K562 (cell line): ENCODE results near the gene STIM1. TPM values are rescaled to one million over a fixed set of nuclear protein-coding genes. Genes with fewer than 3 reads are reported as not detected.
A peak's percentile ranks its signal among the peaks of the same experiment; 100 is the strongest.

Experiments used
- BCLAF1 ChIP-seq, 2 experiments: fragments of 450-650 bp in 1 of 2; IDR thresholded peaks; 2 replicates each; pipeline ENCODE4 v1.6.1; 2011 to 2017; ENCODE audit warnings: low read depth in 2 of 2, antibody characterized with exemption in 1 of 2, borderline replicate concordance in 1 of 2, low read length in 1 of 2, mild to moderate bottlenecking in 1 of 2, mixed read lengths in 1 of 2; ENCODE audit not compliant: control insufficient read depth in 1 of 2
- ELK1 ChIP-seq: sonication (generic); formaldehyde crosslinking; IDR thresholded peaks from 2 replicates; pipeline ENCODE4 v1.8.1; 2022; ENCODE audit warnings: missing genetic modification reagents
- GABPB2 ChIP-seq: fragments of 250-450 bp; sonication (Bioruptor Pico); conservative IDR thresholded peaks from 2 replicates; pipeline ENCODE4 v1.5.1; 2021; ENCODE audit warnings: mild to moderate bottlenecking
- HNRNPL ChIP-seq: fragments of 200-400 bp; formaldehyde crosslinking; IDR thresholded peaks from 2 replicates; pipeline ENCODE4 v1.6.1; 2017; ENCODE audit warnings: low read depth, mild to moderate bottlenecking, low read length
- MTF1 ChIP-seq: fragments of 250-450 bp; sonication (Bioruptor Pico); IDR thresholded peaks from 2 replicates; pipeline ENCODE4 v1.9.0; 2021; ENCODE audit warnings: moderate library complexity, mild to moderate bottlenecking, inconsistent platforms, borderline replicate concordance
- NFXL1 ChIP-seq: fragments of 450-650 bp; formaldehyde crosslinking; IDR thresholded peaks from 2 replicates; pipeline ENCODE4 v1.4.0; 2021; ENCODE audit warnings: mild to moderate bottlenecking
- ZEB2 ChIP-seq: fragments of 450-650 bp; IDR thresholded peaks from 2 replicates; pipeline ENCODE4 v1.6.1; 2016
- ZFX ChIP-seq: sonication (generic); formaldehyde crosslinking; IDR thresholded peaks from 2 replicates; pipeline ENCODE4 v1.8.0; 2022; ENCODE audit warnings: mild to moderate bottlenecking, missing genetic modification reagents, moderate library complexity
- ZNF263 ChIP-seq: sonication (generic); formaldehyde crosslinking; IDR thresholded peaks from 2 replicates; pipeline ENCODE4 v1.8.0; 2022; ENCODE audit warnings: mild to moderate bottlenecking, missing genetic modification reagents, borderline replicate concordance
- ZNF695 ChIP-seq: fragments of 450-650 bp; formaldehyde crosslinking; IDR thresholded peaks from 2 replicates; pipeline ENCODE4 v1.4.0; 2020; ENCODE audit warnings: mild to moderate bottlenecking, moderate library complexity
- ZNF830 ChIP-seq: fragments of 250-450 bp; sonication (Bioruptor Pico); IDR thresholded peaks from 2 replicates; pipeline ENCODE4 v1.5.0; 2021; ENCODE audit warnings: mild to moderate bottlenecking
- polyA plus RNA-seq, 8 experiments: library from polyadenylated mRNA; depleted of rRNA in 4 of 8; stranded (reverse) in 5 of 8; unstranded in 3 of 8; fragments of >200 nt; fragmentation: Nextera tagmentation in 2 of 8; fragmentation: Illumina TruSeq in 1 of 8; extraction: Ambion mirVana in 2 of 8; extraction: Trizol in 1 of 8; gene quantifications; 2 replicates each; pipeline versions ENCODE4 v1.2.1 to v1.2.3, GENCODE V29; 2011 to 2014; ENCODE audit warnings: inconsistent platforms in 1 of 8, missing spikeins in 1 of 8
- total RNA-seq, 7 experiments: library from RNA; depleted of rRNA in 6 of 7; stranded (reverse); fragments of >200 nt in 6 of 7; fragmentation: Illumina TruSeq in 2 of 7; extraction: Trizol in 2 of 7; gene quantifications; 2 replicates each; pipeline versions ENCODE4 v1.2.1 to v1.2.3, GENCODE V29; 2011 to 2021; ENCODE audit warnings: low replicate concordance in 1 of 7
- TF ChIP-seq, protein P1 (sequence below): IDR thresholded peaks from 2 replicates; pipeline ENCODE4 v1.6.1; 2011; ENCODE audit not compliant: insufficient read length; ENCODE audit errors: extremely low read depth
- TF ChIP-seq, protein P2 (sequence below): fragments of 250-450 bp; sonication (Bioruptor Pico); IDR thresholded peaks from 2 replicates; pipeline ENCODE4 v1.8.0; 2022; ENCODE audit warnings: moderate library complexity, mild to moderate bottlenecking, inconsistent platforms
- TF ChIP-seq, protein P3 (sequence below), 2 experiments: fragments of 200-800 bp in 1 of 2; sonication (Bioruptor generic) in 1 of 2; sonication (generic) in 1 of 2; formaldehyde crosslinking in 1 of 2; IDR thresholded peaks in 1 of 2; conservative IDR thresholded peaks in 1 of 2; 2 replicates each; pipeline versions ENCODE4 v1.5.0 to v1.6.1; 2016 to 2020; ENCODE audit warnings: missing compliant biosample characterization in 1 of 2, missing genetic modification characterization in 1 of 2, missing genetic modification reagents in 1 of 2

The STIM1 gene
- total and polyA plus RNA-seq, 9 of the 15 experiments (the other 6 are each of a cell fraction or from before 2014, with no cell fraction given): 7.7 to 50.5 (median 22.5) TPM

DNA sequence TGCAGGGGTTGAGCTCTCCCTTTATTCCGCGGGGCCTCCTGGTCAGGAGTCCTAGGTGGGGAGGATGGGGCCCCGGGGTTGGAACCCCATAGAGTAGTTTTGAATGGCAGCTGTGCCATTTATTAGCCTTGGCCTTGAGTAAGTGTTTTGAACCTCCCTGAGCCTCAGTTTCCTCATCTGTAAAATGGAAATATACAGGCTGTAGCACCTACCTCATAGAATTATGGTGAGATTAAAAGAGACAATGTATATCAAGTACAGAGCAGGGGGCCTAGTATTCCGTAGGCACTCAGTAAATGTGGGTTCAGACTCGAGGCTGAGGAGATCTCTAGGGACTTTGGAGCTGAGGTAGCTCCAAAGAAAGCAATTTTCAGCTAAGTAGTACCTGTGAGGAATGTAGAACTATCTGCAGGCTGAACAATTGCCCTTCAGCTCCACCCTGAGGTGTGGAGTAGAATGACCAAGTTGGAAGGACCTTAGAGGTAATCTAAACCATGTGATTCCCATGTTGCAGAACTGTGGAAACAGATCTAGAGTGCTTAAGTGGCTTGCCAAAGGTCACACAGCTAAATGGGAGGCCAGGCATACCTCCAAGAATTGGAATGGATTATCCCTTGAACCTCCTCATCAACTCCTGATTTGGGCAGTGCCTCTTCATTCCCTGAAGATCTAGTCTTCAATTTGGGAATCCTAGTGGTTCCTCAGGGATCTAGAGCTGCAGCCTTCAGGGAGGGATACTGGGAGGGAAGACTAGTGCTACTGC lies 46.4 kb upstream of the STIM1 start (continued):
- no peak for TF ChIP-seq NFXL1 (CRISPR knock-in tag)
- TF ChIP-seq MTF1 (CRISPR knock-in tag): no peak
- no peak for TF ChIP-seq ELK1 (CRISPR knock-in tag)
- TF ChIP-seq ZNF695 (CRISPR knock-in tag): no peak
- TF ChIP-seq, protein P1, sequence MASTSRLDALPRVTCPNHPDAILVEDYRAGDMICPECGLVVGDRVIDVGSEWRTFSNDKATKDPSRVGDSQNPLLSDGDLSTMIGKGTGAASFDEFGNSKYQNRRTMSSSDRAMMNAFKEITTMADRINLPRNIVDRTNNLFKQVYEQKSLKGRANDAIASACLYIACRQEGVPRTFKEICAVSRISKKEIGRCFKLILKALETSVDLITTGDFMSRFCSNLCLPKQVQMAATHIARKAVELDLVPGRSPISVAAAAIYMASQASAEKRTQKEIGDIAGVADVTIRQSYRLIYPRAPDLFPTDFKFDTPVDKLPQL: no peak
- no peak for TF ChIP-seq BCLAF1 (IDR thresholded peaks at IDR 0.05; ENCODE audit: borderline replicate concordance in 1 of 2, control insufficient read depth in 1 of 2, low read depth in 2 of 2, low read length in 1 of 2)
- no peak for TF ChIP-seq GABPB2
- TF ChIP-seq, protein P2, sequence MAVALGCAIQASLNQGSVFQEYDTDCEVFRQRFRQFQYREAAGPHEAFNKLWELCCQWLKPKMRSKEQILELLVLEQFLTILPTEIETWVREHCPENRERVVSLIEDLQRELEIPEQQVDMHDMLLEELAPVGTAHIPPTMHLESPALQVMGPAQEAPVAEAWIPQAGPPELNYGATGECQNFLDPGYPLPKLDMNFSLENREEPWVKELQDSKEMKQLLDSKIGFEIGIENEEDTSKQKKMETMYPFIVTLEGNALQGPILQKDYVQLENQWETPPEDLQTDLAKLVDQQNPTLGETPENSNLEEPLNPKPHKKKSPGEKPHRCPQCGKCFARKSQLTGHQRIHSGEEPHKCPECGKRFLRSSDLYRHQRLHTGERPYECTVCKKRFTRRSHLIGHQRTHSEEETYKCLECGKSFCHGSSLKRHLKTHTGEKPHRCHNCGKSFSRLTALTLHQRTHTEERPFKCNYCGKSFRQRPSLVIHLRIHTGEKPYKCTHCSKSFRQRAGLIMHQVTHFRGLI (CRISPR knock-in tag): no peak
- no peak for TF ChIP-seq HNRNPL
- no peak for TF ChIP-seq ZNF830 (CRISPR knock-in tag)
- peak; percentile 74 for TF ChIP-seq ZEB2
- TF ChIP-seq, protein P3, sequence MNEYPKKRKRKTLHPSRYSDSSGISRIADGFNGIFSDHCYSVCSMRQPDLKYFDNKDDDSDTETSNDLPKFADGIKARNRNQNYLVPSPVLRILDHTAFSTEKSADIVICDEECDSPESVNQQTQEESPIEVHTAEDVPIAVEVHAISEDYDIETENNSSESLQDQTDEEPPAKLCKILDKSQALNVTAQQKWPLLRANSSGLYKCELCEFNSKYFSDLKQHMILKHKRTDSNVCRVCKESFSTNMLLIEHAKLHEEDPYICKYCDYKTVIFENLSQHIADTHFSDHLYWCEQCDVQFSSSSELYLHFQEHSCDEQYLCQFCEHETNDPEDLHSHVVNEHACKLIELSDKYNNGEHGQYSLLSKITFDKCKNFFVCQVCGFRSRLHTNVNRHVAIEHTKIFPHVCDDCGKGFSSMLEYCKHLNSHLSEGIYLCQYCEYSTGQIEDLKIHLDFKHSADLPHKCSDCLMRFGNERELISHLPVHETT (CRISPR knock-in tag; conservative IDR thresholded peaks at IDR 0.05 in 1 of 2, IDR thresholded peaks at IDR 0.05 in 1 of 2): no peak
- no peak for TF ChIP-seq ZFX
- no peak for TF ChIP-seq ZNF263 (CRISPR knock-in tag)
